Neutrophil (primary cell): Measurements from ENCODE around the gene OXSR1.

ENCODE experiments used
- H3K27ac ChIP-seq: fragments of 200-600 bp; sonication (generic); 2 replicates; pipeline ENCODE4 v1.5.1; 2016; ENCODE audit warnings: mild to moderate bottlenecking, moderate library complexity
- H3K27me3 ChIP-seq: fragments of 200-600 bp; sonication (generic); 2 replicates; pipeline ENCODE4 v1.6.0; 2016; ENCODE audit warnings: mild to moderate bottlenecking
- H3K36me3 ChIP-seq: fragments of 200-600 bp; sonication (generic); 2 replicates; pipeline ENCODE4 v1.5.1; 2017
- H3K4me1 ChIP-seq, 2 experiments: fragments of 200-600 bp in 1 of 2; sonication (generic) in 1 of 2; 1 replicate in 1 of 2; 2 replicates in 1 of 2; pipeline versions ENCODE4 v1.5.1 to v1.6.1; 2013 to 2016; ENCODE audit warnings: low read depth in 1 of 2, low read length in 1 of 2, mild to moderate bottlenecking in 1 of 2, moderate library complexity in 1 of 2; ENCODE audit not compliant: control insufficient read depth in 1 of 2, insufficient read depth in 1 of 2
- H3K4me3 ChIP-seq, 2 experiments: fragments of 200-600 bp in 1 of 2; sonication (generic) in 1 of 2; 1 replicate in 1 of 2; 2 replicates in 1 of 2; pipeline ENCODE4 v1.5.1; 2013 to 2016; ENCODE audit warnings: low read depth in 1 of 2, low read length in 1 of 2, mild to moderate bottlenecking in 1 of 2, moderate library complexity in 1 of 2
- H3K9me3 ChIP-seq: fragments of 200-600 bp; sonication (generic); 2 replicates; pipeline ENCODE4 v1.5.1; 2016
- CTCF ChIP-seq: fragments of 200-600 bp; sonication (generic); IDR thresholded peaks from 2 replicates; pipeline ENCODE4 v1.5.1; 2016; ENCODE audit warnings: antibody characterized with exemption

OXSR1 gene

GRCh38 chr3:38118421-38119247, 46.7 kb upstream of the OXSR1 start:
- no peak for TF ChIP-seq CTCF
- peak overlapping the region; percentile 43 for H3K27ac ChIP-seq
- H3K27me3 ChIP-seq: no peaks in the 10 kb centered on the region
- H3K4me1 ChIP-seq: peaks cover 3 to 4% of the 10 kb centered on the region in 2 experiments
- H3K9me3 ChIP-seq: no peaks in the 10 kb centered on the region
- H3K36me3 ChIP-seq: peaks cover 80% of the 10 kb centered on the region
- no peak overlapping the region for H3K4me3 ChIP-seq

GRCh38 chr3:38119248-38119544, 46.1 kb upstream of the OXSR1 start:
- Histone ChIP-seq H3K36me3 (peaks cover 85% of the 10 kb centered on the region), H3K4me1 (peaks cover 3 to 4% of the 10 kb centered on the region in 2 experiments), H3K4me3 (no peak overlapping the region), H3K27ac (peak overlapping the region; percentile 25), H3K27me3 (no peaks in the 10 kb centered on the region), H3K9me3 (no peaks in the 10 kb centered on the region)
- TF ChIP-seq CTCF: no peak

- H3K4me3 ChIP-seq: no peak overlapping the region
- peaks cover 94% of the 10 kb centered on the region for H3K36me3 ChIP-seq
- TF ChIP-seq CTCF: no peak
- no peaks in the 10 kb centered on the region for H3K27me3 ChIP-seq
- peaks cover 3 to 10% of the 10 kb centered on the region in 2 experiments for H3K4me1 ChIP-seq
- H3K27ac ChIP-seq: peak overlapping the region; percentile 35
- no peaks in the 10 kb centered on the region for H3K9me3 ChIP-seq
Observed at GRCh38 chr3:38119821-38120692, 45.3 kb upstream of the OXSR1 start.

- TF ChIP-seq CTCF: no peak
- H3K4me3 ChIP-seq: no peak overlapping the region
- no peaks in the 10 kb centered on the region for H3K27me3 ChIP-seq
- H3K36me3 ChIP-seq: peaks cover 98% of the 10 kb centered on the region
- peaks cover 3 to 16% of the 10 kb centered on the region in 2 experiments for H3K4me1 ChIP-seq
- H3K9me3 ChIP-seq: no peaks in the 10 kb centered on the region
- H3K27ac ChIP-seq: no peak overlapping the region
Observed at GRCh38 chr3:38120693-38121450, 44.5 kb upstream of the OXSR1 start.

- H3K4me3 ChIP-seq: no peak overlapping the region
- no peaks in the 10 kb centered on the region for H3K9me3 ChIP-seq
- H3K27ac ChIP-seq: no peak overlapping the region
- no peak for TF ChIP-seq CTCF
- peaks cover 100% of the 10 kb centered on the region for H3K36me3 ChIP-seq
- H3K27me3 ChIP-seq: no peaks in the 10 kb centered on the region
- H3K4me1 ChIP-seq: peaks cover 3 to 16% of the 10 kb centered on the region in 2 experiments
Observed at GRCh38 chr3:38121451-38121831, 43.9 kb upstream of the OXSR1 start.
